GM21423 (cell line): ENCODE data around the gene GPR18.
A peak's percentile ranks its signal among the peaks of the same experiment; 100 is the strongest.
"Not testable (repeated sequence)": the region's sequence is repeated elsewhere in the genome, so short reads cannot be mapped to it uniquely, and the experiment has no call there.

Experiments used
- ATAC-seq: cut with Tn5 transposase; IDR thresholded peaks from one replicate; pipeline ENCODE4 v1.9.1; 2021; ENCODE audit warnings: mild to moderate bottlenecking, moderate library complexity; ENCODE audit not compliant: unreplicated experiment

Gene GPR18

DNA sequence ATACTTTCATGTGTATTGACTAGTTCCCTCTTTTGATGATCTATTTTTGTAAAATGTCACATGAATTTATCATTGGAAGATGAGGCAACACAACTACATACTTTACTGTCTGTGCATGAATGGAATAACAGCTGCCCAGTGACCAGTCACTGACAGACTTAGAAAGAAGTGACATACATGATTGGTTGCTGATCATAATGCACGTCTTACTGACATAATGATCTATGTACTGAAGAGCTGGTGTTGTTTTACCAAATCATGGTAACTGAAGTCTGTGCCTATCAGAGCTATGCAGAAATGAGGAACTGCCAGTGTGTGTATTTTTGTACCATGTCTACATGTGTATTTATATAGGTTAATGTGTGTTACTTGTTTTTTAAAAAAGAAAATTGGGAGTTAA lies 26.5 kb downstream of the GPR18 start:
- peak; percentile 23 for ATAC-seq

DNA sequence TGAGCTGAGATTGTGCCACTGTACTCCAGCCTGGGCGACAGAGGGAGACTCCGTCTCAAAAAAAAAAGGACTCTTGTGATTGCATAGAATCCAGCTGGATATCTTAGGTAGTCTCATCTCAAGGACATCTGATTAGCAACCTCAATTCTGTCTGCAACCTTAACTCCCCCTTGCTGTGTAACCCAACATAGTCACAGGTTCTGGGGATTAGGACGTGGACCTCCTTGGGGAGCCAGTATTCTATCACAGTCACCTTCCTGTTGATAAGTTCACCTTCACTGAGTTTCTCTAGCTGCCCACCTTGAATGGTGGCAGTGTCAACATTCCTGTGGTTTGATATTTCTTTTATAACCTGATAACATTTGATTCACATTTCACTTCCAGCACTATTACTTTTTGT lies 27.2 kb downstream of the GPR18 start:
- no peak for ATAC-seq

DNA sequence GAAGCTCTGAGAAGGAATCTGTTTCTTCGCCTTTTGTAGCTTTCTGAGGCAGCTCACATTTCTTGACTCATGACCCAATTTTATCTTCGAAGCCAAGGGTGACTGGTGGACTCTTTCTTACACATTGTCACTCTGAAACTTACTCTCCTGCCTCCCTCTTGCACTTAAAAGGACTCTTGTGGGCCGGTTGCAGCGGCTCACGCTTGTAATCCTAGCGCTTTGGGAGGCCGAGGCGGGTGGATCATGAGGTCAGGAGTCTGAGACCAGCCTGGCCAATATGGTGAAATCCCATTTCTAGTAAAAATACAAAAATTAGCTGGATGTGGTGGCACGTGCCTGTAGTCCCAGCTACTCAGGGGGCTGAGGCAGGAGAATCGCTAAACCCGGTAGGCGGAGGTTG lies 27.6 kb downstream of the GPR18 start:
- ATAC-seq, result not testable (repeated sequence)

DNA sequence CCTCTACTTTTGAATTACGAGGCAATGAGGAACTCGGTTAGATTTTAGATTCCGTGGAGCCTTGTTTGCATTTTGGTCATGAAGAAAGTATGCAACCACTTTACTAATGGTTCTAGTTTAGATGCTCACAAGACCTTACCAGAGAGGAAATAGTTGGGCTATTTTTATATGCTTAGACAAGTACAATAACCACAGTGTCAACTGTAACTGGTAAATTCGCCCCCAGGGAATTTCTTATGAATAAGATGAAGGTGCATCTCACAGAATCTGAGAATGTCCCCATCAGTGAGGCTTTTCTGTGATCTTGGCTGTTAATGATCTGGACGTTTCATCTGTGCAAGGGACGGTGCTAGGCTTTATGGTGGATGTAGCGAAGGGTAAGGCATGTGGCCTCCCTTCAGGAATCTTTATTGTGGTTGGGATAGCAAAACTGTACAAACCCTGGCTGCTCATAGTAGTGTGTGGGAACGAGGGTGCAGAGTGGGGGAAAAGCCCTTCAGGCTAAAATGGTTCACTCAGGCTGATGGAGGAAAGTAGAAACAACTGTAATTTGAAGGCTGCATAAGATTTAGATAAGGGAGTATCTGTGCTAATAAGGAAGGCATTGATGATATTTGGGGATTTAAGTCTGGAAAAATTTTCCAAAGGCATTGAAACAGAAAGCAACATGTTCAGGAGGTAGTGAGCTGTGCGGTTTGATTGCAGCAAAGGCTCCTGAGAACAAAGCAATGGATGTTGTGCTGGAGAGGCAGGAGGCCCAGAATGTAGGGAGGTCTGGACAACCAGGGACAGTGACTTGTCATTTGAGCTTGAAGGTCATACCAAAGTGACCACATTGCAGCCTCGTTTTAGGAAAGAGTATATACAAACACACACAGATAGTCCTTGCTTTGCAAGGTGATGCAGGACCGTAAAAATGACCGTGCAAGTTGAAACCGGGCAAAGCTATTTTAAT lies 29.2 kb downstream of the GPR18 start:
- ATAC-seq, result peak; percentile 87

DNA sequence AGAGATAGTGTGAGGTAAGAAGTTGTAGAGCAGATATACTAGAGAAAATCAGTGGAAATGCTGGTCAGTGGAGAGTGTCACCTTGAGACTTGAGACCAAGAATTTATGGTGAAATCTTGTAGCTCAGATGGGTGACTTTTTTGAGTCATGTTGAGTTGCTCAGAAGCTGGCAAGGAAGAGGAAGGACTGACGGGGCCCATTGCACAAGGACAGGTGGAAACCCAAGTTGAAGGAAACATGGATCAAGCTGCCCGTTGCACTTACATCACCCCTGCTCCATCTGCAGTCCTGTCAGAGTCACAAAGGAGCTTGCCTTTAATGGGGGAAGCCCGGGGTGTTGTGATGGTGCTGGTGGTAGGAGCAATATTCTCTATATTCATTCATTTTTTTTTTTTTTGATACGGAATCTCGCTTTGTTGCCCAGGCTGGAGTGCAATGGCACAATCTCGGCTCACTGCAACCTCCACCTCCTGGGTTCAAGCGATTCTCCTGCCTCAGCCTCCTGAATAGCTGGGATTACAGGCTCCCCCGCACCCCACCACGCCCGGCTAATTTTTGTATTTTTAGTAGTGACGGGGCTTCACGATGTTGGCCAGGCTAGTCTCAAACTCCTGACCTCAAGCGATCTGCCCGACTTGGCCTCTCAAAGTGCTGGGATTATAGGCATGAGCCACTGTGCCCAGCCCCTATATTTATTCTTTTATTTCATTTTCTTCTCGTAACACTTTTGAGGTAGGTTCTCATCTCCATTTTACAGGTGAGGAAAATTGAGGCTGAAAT lies 30.1 kb downstream of the GPR18 start:
- no peak for ATAC-seq

DNA sequence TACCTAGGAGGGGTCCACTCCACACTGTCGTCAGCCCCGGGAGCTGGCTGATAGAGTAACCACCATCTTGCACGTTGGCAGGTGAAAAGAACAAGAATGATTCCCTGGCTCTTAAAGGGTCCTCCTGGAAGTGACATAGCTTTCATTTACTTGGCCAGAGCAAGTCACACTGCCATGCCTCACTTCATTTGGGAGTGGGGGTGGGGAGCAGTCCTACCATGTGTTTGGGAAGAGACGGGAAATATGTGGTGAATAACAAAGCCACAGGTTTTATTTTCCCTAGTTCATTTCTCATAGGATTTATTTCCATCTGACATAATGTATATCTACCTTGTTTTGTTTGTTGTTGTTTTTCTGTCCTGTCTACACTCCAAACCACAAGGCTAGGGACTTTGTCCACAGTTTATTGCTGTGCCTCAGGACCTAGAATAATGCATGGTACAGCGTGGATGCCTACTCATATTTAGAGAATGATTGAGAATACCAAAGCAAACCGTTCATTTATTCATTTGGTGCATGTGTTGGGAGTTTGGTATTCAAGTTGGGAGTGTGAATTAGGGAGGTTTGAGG lies 30.8 kb downstream of the GPR18 start:
- ATAC-seq, result no peak

DNA sequence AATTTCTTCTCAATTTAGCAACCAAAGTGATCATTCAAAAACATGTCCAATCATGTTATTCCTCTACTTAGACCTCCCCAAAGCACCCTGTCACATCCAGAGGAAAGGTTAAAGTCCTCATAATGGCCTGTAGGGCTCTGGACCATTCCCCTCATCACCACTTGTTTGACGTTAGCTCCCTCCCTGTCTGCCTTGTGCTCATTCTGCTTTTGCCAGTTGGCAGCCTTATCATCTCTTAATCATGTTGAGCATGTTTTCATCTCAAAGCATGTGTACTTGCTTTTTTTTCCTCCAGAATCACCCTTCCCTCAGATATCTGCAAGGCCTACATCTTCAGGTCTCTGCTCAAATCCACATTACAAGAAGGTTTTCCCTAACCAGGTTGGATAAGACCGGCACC lies 31.7 kb downstream of the GPR18 start:
- no peak for ATAC-seq

DNA sequence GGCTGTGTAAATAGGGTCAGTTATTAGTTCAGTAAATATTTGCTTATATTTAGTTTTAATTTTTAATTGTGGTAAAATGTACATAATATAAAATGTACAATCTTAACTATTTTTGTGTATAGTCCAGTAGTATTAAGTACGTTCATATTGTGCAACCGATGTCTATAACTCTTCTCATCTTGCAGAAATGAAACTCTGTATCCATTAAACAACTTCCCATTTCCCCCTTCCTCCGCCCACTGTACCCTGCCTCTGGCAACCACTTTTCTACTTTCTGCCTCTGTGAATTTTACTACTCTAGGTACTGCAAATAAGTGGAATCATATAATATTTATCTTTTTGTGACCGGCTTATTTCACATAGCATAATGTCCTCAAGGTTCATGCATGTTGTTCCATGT lies 33.1 kb downstream of the GPR18 start:
- ATAC-seq, result no peak

DNA sequence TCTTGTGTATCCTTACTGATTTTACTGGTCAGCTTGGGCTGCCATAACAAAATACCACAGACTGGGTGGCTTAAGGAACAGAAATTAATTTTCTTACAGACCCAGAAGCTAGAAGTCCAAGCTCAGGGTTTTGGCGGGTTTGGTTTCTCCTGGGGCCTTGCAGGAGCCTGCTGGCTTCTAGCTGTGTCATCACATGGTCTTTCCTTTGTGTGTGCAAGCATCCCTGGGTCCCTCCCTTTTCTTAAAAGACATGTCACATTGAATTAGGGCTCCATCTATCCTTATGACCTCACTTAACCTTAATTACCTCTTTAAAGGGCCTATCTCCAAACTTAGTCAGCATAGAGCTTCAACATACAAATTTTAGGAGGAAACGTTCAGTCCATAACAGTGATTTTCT lies 34.2 kb downstream of the GPR18 start:
- ATAC-seq, result no peak

DNA sequence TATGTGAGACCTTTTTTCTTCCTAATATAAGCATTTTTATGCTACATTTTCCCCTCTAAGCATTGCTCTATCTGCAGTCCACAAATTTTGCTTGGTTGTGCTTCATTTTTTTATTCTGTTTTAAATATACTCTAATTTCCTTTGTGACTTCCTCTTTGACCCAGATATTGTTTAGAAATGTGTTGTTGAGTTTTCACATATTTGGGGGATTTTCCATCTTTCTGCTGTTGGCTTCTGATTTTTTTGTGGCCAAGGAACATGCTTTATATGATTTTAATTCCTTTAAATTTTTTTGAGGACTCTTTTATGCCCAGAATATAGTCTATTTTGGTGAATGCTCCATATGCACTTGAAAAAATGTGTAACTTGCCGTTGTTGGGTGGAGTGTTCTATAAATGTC lies 34.6 kb downstream of the GPR18 start:
- ATAC-seq, result no peak

DNA sequence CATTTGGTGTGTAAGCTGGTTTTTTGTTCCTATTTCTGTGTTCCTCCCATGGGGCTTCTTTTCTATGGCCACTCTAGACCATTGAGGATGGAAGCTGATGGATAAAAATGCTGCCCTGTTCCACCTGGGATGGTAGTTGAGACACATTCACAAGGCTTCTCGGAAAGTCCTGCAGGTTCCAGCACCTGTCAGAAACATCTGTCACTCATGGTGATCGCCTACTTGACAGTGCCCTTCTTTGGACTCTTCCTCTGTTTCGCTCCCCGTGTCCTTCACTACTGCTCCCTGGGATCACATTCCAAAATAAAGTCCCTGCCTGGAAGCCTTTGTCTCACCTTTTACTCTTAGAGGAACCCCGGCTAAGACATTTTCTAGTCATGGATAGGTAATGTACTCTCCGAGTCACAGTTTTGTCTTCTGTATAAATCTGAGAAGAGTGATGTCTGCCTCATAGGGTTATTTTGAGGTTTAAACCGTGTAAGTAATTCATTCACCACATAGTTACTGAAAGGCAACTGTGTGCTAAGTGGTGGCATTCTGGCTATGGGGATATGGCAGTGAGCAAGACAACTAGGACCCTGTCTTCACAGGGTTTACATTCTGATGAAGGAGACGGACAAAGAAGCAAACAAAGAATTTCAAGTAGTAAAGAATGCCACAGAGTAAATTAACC lies 36.5 kb downstream of the GPR18 start:
- ATAC-seq, result no peak

DNA sequence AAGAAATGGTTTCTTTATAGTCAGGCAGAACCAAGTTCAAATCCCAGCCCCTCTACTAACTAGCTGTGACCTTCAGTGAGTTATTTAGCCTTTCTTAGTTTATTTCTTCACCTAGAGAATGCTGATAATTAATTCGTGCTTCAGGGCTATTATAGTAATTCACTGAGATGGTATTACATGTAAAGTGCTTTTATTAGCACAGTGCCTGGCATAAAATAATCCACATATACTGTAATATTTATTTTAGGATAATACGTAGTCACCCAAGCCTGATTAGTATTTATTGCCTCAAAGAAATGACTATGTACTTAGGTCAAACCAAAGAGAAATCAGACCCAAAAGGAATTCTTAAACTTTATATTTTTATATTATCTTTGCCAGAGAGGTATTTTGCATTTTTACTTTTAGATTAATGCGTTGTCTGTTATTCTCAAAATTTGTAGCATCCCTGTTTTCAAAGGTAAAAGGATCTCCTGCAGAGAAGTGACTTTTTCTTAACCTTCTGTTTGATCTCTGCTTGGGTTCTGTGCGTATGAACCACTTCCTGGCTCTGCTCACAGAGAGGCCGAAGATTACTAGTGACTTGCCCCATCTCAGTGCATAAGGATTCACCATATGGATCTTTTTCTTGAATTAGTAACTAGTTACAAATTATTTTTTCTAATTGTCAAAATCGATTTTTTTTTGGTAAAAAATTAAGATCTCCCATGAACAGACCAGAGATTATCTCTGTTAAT lies 37.8 kb downstream of the GPR18 start:
- ATAC-seq, result peak; percentile 40

DNA sequence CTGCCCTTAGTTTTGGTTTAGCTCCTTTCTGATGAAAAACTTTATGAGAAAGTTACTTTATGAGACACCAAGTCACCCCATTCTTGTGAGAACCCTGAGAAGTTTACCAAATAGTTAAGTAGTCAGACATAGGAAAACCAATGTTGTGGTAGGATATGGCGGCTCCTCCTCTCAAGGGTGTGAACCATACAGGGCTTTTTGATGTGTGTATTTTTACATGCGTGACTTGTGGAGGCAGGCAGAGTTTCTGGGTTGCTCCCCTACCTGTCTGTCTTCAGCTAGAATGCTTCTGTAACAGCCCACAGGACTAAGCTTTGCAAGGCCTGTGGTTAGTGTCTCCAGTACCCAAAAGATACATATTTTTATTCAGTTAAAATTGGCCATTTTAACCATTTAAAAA lies 39.2 kb downstream of the GPR18 start:
- ATAC-seq, result peak; percentile 45

DNA sequence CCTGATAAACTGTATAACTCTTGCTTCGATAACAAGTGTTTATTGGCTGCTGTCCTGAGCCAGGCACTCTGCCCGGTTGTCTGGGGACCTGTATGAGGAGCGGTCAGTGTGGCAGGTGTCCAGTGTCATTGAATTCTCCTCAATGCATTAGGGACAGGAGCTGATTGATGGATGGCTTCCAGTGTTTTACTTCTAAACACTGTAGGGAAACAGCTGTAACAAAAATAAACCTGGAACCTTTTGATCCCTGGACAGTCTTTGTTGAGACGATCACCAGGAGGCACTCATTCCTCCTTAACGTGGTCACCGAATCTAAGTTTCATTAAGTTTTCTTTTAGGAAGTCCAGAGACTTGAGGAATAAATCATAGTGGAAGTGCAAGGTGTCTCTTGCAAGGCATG lies 39.6 kb downstream of the GPR18 start:
- ATAC-seq, result no peak

DNA sequence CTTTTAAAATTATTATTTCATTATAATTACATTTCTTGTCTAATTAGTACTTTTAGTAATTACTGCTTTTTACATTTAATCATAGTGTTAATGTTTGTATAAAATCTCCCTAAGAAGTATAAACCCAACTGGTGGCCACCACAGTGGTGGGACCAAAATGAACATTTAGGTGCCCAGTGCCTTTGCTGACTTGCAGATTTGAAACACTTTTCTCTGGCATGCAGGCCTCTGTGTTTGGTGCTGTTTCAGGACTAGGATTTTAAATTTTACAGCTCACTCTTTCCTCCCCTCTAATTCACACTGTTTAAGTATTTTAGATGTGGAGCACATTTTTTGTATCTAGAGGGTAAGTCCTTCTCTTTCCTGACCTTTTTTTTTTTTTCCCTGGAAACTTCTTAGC lies 40.1 kb downstream of the GPR18 start:
- no peak for ATAC-seq

DNA sequence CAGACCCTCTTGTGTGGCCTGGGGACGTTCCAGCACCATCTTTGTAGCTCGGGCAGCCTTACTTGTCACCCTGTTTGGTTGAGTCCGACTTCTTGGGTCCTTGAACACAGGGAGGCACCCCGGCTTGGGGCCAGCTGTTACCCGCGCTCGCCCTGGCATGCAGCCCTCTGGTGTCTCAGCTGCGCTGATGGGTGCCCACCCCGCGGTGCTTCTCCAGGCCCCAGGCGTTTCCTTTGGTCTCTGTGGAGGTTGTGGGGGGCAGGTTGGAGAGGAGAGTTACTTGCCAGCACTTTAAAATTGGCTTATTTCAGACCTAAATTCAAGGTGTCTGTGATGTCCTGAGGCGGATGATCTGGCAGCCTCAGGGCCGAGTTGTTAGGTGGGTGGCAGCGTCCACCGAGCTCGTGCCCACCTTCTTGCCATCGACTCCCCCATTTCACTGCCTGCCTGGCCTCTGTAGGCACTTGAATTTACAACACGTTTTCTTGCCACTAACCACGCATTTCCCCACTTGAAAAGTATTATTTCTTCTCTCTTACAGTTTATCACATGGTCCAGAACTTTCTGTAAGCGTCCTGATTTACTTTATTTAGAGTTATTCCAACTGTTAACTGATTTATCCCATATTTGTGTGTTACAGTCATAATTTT lies 40.6 kb downstream of the GPR18 start:
- no peak for ATAC-seq

DNA sequence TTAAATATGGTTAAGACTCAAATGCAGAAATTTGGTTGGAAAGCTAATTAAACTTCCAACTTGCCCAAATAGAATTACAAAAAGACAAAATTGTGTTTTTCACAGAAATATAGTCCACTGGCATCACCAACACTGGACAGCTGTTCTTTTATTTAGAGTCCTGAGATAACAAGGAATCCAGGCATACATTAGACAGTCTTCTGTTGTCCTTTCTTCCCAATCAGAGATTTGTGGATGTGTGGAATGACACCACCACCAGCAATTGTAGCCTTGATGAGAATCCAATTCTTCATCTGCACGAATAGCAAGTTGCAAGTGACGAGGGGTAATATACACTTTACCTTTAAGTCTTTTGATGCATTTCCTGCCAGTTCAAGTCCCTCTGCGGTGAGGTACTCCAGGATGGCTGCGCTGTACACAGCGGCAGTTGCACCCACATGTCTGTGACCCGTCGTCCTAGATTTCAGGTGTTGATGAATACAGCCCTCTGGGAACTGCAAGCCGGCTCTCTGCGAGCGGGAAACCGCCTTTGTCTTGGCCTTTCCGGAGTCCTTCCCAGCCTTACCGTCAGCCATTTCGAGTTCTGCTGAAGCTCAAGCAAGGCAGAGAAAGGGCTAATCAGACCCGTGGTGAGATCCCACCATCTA lies 42.9 kb downstream of the GPR18 start:
- ATAC-seq, result no peak

DNA sequence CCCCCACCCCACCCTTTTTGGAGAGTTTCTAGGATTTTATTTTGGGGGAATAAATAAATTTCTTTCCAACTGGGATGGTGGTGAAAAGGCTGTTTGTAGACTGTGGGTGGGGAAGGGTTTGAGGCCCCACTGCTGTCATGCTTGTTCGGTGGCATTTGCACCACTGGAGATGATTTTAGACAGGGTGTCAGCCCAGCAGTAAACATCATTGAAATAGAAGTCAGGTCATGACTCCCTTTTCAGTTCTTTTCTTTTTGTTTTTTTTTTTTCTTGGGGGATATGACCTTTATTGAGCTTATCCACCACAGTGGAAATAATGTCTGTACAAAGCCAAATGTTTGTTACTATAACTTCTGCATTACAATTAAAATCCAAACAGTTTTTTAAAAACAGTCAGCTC lies 43.4 kb downstream of the GPR18 start:
- no peak for ATAC-seq

DNA sequence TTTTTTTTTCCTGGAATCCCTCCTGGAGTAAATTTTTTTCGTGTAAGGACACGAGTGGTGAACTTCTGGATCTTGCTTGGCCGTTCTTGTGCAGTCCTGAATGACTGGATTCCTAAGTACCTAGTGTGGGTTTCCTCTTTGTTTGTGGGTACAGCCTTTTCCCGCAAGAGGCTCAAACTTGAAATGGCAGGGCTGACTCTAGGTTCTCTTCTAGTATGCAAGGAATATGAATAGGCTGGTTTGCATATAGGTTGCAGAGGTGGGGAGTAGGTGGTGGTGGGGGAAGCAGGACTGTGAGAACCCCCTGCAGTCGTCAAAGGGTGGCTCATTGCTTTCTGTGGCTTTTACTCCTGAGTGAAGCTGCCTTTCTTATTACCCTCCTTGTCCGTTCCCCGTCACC lies 43.9 kb downstream of the GPR18 start:
- ATAC-seq, result peak; percentile 84
